Gastrocnemius medialis (tissue), 4 donors: ENCODE measurements around the gene EZR. TPM values are rescaled to one million over a fixed set of nuclear protein-coding genes. Genes with fewer than 3 reads are reported as not detected.

Source experiments
- ATAC-seq, 2 donors: fragments of 150-250 bp; one replicate each; pipeline ENCODE4 v1.9.1; 2016
- DNase-seq, 2 donors: peaks; one replicate each; pipeline ENCODE4 v3.0.0-alpha.2; 2019
- H3K27ac ChIP-seq, 4 donors: fragments of 200-600 bp; sonication (generic); 1 replicate in 1 of 4; 2 replicates in 3 of 4; pipeline ENCODE4 v1.5.1; 2016 to 2018; ENCODE audit warnings: mild to moderate bottlenecking in 2 of 4, moderate library complexity in 1 of 4
- H3K27me3 ChIP-seq, 3 donors: fragments of 200-600 bp; sonication (generic) in 2 of 3; 1 replicate in 1 of 3; 2 replicates in 2 of 3; pipeline versions ENCODE4 v1.5.1 to v1.6.0; 2016 to 2019; ENCODE audit warnings: mild to moderate bottlenecking in 1 of 3, moderate library complexity in 1 of 3
- H3K36me3 ChIP-seq, 2 donors: fragments of 200-600 bp; sonication (generic) in 1 of 2; one replicate each; pipeline ENCODE4 v1.5.1; 2017 to 2018
- H3K4me1 ChIP-seq, 2 donors: fragments of 200-600 bp; sonication (generic) in 1 of 2; one replicate each; pipeline ENCODE4 v1.5.1; 2016 to 2017; ENCODE audit warnings: mild to moderate bottlenecking in 2 of 2
- H3K4me3 ChIP-seq, 4 donors: fragments of 200-600 bp; sonication (generic) in 3 of 4; 1 replicate in 1 of 4; 2 replicates in 3 of 4; pipeline ENCODE4 v1.5.1; 2016 to 2019; ENCODE audit warnings: mild to moderate bottlenecking in 2 of 4
- H3K9me3 ChIP-seq, 3 donors: fragments of 200-600 bp; sonication (generic) in 2 of 3; 1 replicate in 1 of 3; 2 replicates in 2 of 3; pipeline ENCODE4 v1.5.1; 2016 to 2019
- POLR2A ChIP-seq, 2 donors: fragments of 450-650 bp; IDR thresholded peaks; one replicate each; pipeline ENCODE4 v1.6.1; 2017; ENCODE audit warnings: antibody characterized with exemption in 2 of 2, mild to moderate bottlenecking in 2 of 2, moderate library complexity in 2 of 2
- in situ Hi-C, 4 donors: fragments of 200-750 bp; cut with MboI; loops; one replicate each; pipeline versions ENCODE4 v1.15.0 to v1.8.0; 2017; ENCODE audit warnings: low sequenced_read_pairs in 4 of 4
- intact Hi-C: fragments of 100-400 bp; cut with DNase I; formaldehyde crosslinking; loops from one replicate; pipeline ENCODE4 v1.15.1; 2023; ENCODE audit warnings: low total_unique reads
- total RNA-seq, 4 donors: library from RNA; depleted of rRNA; stranded (reverse); fragments of >200 nt; gene quantifications; one replicate each; pipeline versions ENCODE4 v1.1.0 to v1.2.3, GENCODE V29; 2016
- TF ChIP-seq, protein P1 (sequence below), 5 experiments: fragments of 450-650 bp in 3 of 5; fragments of 200-600 bp in 2 of 5; sonication (generic) in 2 of 5; IDR thresholded peaks in 4 of 5; conservative IDR thresholded peaks in 1 of 5; 1 replicate in 4 of 5; 2 replicates in 1 of 5; pipeline ENCODE4 v1.5.1; 2016 to 2019; ENCODE audit warnings: antibody characterized with exemption in 5 of 5, mild to moderate bottlenecking in 3 of 5, moderate library complexity in 3 of 5

Gene EZR
- total RNA-seq, 4 donors from 2014 or later = 18.1 to 54.1 (median 33.6) TPM

DNA sequence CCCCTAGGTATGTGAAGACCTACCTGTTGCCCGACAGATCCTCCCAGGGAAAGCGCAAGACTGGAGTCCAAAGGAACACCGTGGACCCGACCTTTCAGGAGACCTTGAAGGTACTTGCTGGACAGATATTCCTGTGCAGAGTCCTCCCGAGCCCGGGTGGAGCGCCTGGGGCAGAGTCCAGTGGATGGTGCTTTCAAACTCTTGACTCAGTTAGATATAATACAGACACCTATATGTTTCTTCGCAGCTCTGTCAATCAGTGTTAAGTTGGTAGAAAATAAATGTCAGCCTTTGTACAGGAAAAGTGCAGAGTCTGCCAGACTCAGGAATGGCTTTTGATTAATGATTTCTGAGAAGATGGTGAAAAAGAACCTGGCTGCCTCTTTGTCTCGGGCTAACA, 67.2 kb downstream of the EZR start:
- no peaks in the 10 kb centered on the region for H3K27me3 ChIP-seq
- peaks cover 0 to 7% of the 10 kb centered on the region in 2 donors for H3K36me3 ChIP-seq
- ATAC-seq (no peak), DNase-seq (no peak)
- TF ChIP-seq POLR2A (IDR thresholded peaks at IDR 0.05) = no peak
- TF ChIP-seq, protein P1, sequence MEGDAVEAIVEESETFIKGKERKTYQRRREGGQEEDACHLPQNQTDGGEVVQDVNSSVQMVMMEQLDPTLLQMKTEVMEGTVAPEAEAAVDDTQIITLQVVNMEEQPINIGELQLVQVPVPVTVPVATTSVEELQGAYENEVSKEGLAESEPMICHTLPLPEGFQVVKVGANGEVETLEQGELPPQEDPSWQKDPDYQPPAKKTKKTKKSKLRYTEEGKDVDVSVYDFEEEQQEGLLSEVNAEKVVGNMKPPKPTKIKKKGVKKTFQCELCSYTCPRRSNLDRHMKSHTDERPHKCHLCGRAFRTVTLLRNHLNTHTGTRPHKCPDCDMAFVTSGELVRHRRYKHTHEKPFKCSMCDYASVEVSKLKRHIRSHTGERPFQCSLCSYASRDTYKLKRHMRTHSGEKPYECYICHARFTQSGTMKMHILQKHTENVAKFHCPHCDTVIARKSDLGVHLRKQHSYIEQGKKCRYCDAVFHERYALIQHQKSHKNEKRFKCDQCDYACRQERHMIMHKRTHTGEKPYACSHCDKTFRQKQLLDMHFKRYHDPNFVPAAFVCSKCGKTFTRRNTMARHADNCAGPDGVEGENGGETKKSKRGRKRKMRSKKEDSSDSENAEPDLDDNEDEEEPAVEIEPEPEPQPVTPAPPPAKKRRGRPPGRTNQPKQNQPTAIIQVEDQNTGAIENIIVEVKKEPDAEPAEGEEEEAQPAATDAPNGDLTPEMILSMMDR (IDR thresholded peaks at IDR 0.05 in 4 of 5, conservative IDR thresholded peaks at IDR 0.05 in 1 of 5) = no peak
- in situ Hi-C loops = no loop called here
- intact Hi-C loops = no loop called here
- no peaks in the 10 kb centered on the region for H3K9me3 ChIP-seq
- H3K27ac ChIP-seq = no peak overlapping the region
- no peak overlapping the region for H3K4me3 ChIP-seq
- peaks cover 0 to 5% of the 10 kb centered on the region in 2 donors for H3K4me1 ChIP-seq

DNA sequence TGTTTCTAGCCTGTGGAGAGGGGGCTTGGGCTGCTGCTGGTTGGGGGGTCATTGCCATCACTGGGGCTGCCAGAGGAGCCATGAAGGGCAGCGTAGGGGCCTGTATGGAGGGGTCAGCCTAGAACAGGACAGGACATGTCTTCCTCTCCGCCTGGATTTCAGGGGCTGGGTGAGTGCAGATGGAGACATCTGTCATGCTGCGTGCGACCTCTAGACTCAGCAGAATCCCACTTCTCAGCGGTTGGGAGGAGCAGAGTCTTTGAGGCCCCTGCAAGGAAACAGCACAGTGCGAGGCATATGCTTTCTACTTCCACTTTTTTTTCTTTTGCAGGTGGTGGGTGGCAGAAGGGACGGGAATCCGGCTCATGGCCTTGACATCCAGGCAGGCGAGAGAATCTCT, 67.9 kb downstream of the EZR start:
- DNase-seq = no peak
- H3K36me3 ChIP-seq = peaks cover 0 to 7% of the 10 kb centered on the region in 2 donors
- no peak overlapping the region for H3K4me3 ChIP-seq
- no peak for ATAC-seq
- TF ChIP-seq, protein P1 (IDR thresholded peaks at IDR 0.05 in 4 of 5, conservative IDR thresholded peaks at IDR 0.05 in 1 of 5) = no peak
- no peak for TF ChIP-seq POLR2A (IDR thresholded peaks at IDR 0.05)
- H3K27me3 ChIP-seq = no peaks in the 10 kb centered on the region
- no peaks in the 10 kb centered on the region for H3K9me3 ChIP-seq
- in situ Hi-C loops = no loop called here
- no peak overlapping the region for H3K27ac ChIP-seq
- intact Hi-C loops = no loop called here
- peaks cover 0 to 5% of the 10 kb centered on the region in 2 donors for H3K4me1 ChIP-seq

DNA sequence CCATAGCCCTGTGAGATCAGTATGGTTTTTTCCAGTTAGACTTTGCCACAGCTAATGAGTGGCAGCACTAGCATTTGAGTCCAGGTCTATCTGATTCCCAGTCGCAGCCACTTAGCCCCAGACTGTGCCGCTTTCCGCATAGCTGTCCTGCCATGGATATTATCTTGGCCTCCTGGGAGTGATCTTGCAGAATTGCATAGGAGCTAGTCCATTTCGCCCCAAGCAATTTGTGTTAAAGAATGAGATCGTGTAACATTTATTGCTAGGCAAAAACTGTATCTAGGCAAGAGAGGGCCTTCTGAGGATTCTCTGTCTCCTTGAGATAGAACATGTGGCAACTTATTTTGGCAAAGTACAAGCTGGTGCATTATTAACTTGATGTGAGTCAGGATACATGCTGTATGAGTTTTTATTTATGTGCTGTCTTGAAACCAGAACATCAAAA, 74.2 kb downstream of the EZR start:
- Histone ChIP-seq H3K9me3 (no peaks in the 10 kb centered on the region), H3K4me1 (no peaks in the 10 kb centered on the region), H3K27me3 (no peaks in the 10 kb centered on the region), H3K27ac (no peak overlapping the region), H3K36me3 (peaks cover 0 to 4% of the 10 kb centered on the region in 2 donors), H3K4me3 (no peak overlapping the region)
- TF ChIP-seq POLR2A (IDR thresholded peaks at IDR 0.05) = no peak
- TF ChIP-seq, protein P1 (IDR thresholded peaks at IDR 0.05 in 4 of 5, conservative IDR thresholded peaks at IDR 0.05 in 1 of 5) = no peak
- no peak for ATAC-seq
- in situ Hi-C loops (no loop called here), intact Hi-C loops (no loop called here)
- no peak for DNase-seq

DNA sequence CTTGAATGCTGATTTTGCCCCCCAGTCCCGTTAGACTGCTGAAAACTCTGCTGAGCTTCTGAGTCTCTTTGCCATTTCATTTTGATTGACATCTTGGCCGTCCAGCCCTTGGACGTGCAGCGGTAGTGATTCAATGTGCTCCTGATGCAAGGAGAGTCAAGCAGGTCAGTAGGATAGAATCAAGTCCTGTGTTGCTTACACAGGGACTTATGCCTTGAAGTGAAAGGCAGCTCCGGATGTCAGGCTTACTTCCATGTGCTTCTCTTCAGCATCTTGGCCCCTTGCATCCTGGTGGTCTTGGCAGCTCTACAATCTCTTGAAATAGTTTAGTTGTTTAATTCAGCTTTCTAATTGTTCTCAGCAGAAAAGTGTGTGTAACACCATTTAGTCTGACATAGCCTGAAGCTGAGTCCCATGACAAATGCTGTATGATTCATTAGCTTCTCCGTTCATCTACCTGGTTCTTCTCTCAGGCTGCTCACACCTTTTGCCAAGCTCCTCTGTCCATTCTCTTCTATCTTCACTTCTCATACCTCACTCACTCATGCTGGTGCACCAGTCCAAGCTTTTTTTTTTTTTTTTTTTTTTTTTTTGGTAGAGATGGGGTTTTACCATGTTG, 76.0 kb downstream of the EZR start:
- Histone ChIP-seq H3K4me1 (peaks cover 0 to 4% of the 10 kb centered on the region in 2 donors), H3K27me3 (no peaks in the 10 kb centered on the region), H3K4me3 (no peak overlapping the region), H3K27ac (no peak overlapping the region), H3K36me3 (peaks cover 0 to 4% of the 10 kb centered on the region in 2 donors), H3K9me3 (no peaks in the 10 kb centered on the region)
- in situ Hi-C loops = no loop called here
- TF ChIP-seq, protein P1 (IDR thresholded peaks at IDR 0.05 in 4 of 5, conservative IDR thresholded peaks at IDR 0.05 in 1 of 5) = no peak
- no peak for TF ChIP-seq POLR2A (IDR thresholded peaks at IDR 0.05)
- ATAC-seq = no peak
- intact Hi-C loops = loop anchor here (2.0 kb wide), 1 partner anchor 38 kb away; no protein-coding TSS in a partner anchor
- no peak for DNase-seq

DNA sequence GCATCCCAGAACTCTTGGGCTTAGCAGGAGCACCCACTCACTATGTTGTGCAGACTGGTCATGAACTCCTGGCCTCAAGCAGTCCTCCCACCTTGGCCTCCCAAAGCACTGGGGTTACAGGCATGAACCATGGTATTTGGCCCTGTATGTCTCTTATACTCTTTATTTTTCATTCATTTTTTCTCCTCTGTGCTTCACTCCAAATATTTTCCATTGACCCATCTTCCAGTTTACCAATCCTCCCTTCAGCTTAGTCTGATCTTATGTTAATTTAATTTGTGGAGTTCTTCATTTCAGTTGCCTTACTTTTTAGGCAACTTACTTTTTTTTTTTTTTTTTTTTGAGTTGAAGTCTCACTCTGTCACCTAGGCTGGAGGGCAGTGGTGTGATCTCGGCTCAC, 79.5 kb downstream of the EZR start:
- in situ Hi-C loops (no loop called here), intact Hi-C loops (no loop called here)
- Histone ChIP-seq H3K4me3 (no peak overlapping the region), H3K9me3 (no peaks in the 10 kb centered on the region), H3K36me3 (no peaks in the 10 kb centered on the region), H3K27ac (no peak overlapping the region), H3K4me1 (peaks cover 0 to 10% of the 10 kb centered on the region in 2 donors), H3K27me3 (no peaks in the 10 kb centered on the region)
- DNase-seq (no peak), ATAC-seq (no peak)
- TF ChIP-seq, protein P1 (IDR thresholded peaks at IDR 0.05 in 4 of 5, conservative IDR thresholded peaks at IDR 0.05 in 1 of 5) = no peak
- no peak for TF ChIP-seq POLR2A (IDR thresholded peaks at IDR 0.05)
